AG09309 (cell line): Measurements from ENCODE around the gene IQCC.

Source experiments
- DNase-seq: peaks from one replicate; pipeline ENCODE4 v3.0.0-alpha.2; 2010; ENCODE audit warnings: low read depth
- H3K4me3 ChIP-seq: 2 replicates; pipeline ENCODE4 v1.5.1; 2011; ENCODE audit warnings: mild to moderate bottlenecking, low read depth, low read length, moderate library complexity; ENCODE audit not compliant: control insufficient read depth
- CTCF ChIP-seq: IDR thresholded peaks from 2 replicates; pipeline ENCODE4 v1.5.1; 2011; ENCODE audit warnings: mild to moderate bottlenecking, low read depth, low read length, inconsistent platforms; ENCODE audit not compliant: insufficient read depth, control insufficient read depth; ENCODE audit errors: missing control alignments

The IQCC gene

GRCh38 chr1:32182060-32182459 is 23.4 kb upstream of the IQCC start:
- TF ChIP-seq CTCF = no peak
- peak overlapping the region; percentile 85; the same call in 1 of the 2 replicates for H3K4me3 ChIP-seq

GRCh38 chr1:32184650-32185049 is 20.8 kb upstream of the IQCC start:
- no peak for TF ChIP-seq CTCF
- no peak for DNase-seq
- no peak overlapping the region for H3K4me3 ChIP-seq

More at GRCh38 chr1:32182060-32182459, 23.4 kb upstream of the IQCC start:
- no peak for DNase-seq

GRCh38 chr1:32186077-32186476 is 19.4 kb upstream of the IQCC start:
- no peak for TF ChIP-seq CTCF
- no peak overlapping the region for H3K4me3 ChIP-seq
- DNase-seq = no peak

- no peak for DNase-seq
These were observed 19.0 kb upstream of the IQCC start for GRCh38 chr1:32186491-32186890.

GRCh38 chr1:32187850-32188249 is 17.6 kb upstream of the IQCC start:
- H3K4me3 ChIP-seq = no peak overlapping the region
- no peak for DNase-seq
- TF ChIP-seq CTCF = no peak

More at GRCh38 chr1:32186491-32186890, 19.0 kb upstream of the IQCC start:
- no peak for TF ChIP-seq CTCF
- H3K4me3 ChIP-seq = no peak overlapping the region

- no peak overlapping the region for H3K4me3 ChIP-seq
- no peak for TF ChIP-seq CTCF
- DNase-seq = no peak
These were observed 13.1 kb upstream of the IQCC start for GRCh38 chr1:32192220-32192948.
